WI38 (cell line): ENCODE measurements around the gene SPEM1.

Experiments used
- H3K4me3 ChIP-seq: 2 replicates; pipeline ENCODE4 v1.5.1; 2011; ENCODE audit warnings: low read depth, mild to moderate bottlenecking, control low read depth, low read length
- TF ChIP-seq, protein P1 (sequence below): IDR thresholded peaks from 2 replicates; pipeline ENCODE4 v1.5.1; 2012; ENCODE audit warnings: low read depth, mild to moderate bottlenecking, control low read depth, low read length

SPEM1 gene

DNA sequence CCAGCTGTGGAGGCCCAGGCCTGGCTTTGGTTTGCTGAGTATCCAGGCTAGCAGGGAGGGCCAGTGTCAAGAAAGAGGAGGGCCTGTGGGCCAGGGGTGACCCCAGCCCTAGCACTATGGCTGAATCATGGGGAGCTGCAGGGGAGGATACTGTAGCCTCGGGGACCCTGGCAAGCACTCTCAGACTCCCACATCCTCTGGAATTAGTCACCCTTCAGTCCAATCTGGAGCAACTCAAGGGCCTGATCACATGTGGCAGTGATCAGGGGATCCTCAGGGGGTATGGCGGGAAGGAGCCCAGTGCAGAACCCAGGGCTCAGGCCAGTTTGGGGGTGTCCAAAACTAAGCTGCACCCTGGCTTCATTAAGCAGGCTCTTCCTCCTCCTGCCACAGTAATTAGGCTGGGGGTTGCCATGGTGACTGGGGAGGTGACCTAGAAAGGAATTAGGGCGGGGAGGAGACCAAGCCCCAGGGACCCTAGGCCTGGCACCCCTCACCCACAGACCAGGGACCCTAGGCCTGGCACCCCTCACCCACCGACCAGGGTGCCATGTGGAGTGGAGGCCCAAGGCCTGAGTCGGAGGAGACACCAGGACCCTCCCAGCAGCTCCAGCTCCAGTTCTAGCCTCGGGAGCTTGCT is 6.7 kb upstream of the SPEM1 start:
- TF ChIP-seq, protein P1, sequence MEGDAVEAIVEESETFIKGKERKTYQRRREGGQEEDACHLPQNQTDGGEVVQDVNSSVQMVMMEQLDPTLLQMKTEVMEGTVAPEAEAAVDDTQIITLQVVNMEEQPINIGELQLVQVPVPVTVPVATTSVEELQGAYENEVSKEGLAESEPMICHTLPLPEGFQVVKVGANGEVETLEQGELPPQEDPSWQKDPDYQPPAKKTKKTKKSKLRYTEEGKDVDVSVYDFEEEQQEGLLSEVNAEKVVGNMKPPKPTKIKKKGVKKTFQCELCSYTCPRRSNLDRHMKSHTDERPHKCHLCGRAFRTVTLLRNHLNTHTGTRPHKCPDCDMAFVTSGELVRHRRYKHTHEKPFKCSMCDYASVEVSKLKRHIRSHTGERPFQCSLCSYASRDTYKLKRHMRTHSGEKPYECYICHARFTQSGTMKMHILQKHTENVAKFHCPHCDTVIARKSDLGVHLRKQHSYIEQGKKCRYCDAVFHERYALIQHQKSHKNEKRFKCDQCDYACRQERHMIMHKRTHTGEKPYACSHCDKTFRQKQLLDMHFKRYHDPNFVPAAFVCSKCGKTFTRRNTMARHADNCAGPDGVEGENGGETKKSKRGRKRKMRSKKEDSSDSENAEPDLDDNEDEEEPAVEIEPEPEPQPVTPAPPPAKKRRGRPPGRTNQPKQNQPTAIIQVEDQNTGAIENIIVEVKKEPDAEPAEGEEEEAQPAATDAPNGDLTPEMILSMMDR: no peak
- no peak overlapping the region for H3K4me3 ChIP-seq

GRCh38 chr17:7414837-7415236 is 5.3 kb upstream of the SPEM1 start:
- H3K4me3 ChIP-seq: no peak overlapping the region
- TF ChIP-seq, protein P1: no peak

GRCh38 chr17:7415784-7416183 is 4.3 kb upstream of the SPEM1 start:
- TF ChIP-seq, protein P1: no peak
- H3K4me3 ChIP-seq: no peak overlapping the region

- TF ChIP-seq, protein P1: no peak
- H3K4me3 ChIP-seq: no peak overlapping the region
Observed at GRCh38 chr17:7416323-7416722, 3.8 kb upstream of the SPEM1 start.

DNA sequence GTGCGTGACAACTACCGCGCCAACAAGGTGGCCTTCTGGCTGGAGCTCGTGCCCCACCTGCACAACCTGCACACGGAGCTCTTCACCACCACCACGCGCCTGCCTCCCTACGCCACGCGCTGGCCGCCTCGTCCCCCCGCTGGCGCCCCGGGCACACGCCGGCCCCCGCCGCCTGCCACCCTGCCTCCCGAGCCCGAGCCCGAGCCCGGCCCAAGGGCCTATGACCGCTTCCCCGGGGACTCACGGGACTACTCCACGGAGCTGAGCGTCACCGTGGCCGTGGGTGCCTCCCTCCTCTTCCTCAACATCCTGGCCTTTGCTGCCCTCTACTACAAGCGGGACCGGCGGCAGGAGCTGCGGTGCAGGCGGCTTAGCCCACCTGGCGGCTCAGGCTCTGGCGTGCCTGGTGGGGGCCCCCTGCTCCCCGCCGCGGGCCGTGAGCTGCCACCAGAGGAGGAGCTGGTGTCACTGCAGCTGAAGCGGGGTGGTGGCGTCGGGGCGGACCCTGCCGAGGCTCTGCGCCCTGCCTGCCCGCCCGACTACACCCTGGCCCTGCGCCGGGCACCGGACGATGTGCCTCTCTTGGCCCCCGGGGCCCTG is 3.0 kb upstream of the SPEM1 start:
- TF ChIP-seq, protein P1: no peak
- H3K4me3 ChIP-seq: no peak overlapping the region

DNA sequence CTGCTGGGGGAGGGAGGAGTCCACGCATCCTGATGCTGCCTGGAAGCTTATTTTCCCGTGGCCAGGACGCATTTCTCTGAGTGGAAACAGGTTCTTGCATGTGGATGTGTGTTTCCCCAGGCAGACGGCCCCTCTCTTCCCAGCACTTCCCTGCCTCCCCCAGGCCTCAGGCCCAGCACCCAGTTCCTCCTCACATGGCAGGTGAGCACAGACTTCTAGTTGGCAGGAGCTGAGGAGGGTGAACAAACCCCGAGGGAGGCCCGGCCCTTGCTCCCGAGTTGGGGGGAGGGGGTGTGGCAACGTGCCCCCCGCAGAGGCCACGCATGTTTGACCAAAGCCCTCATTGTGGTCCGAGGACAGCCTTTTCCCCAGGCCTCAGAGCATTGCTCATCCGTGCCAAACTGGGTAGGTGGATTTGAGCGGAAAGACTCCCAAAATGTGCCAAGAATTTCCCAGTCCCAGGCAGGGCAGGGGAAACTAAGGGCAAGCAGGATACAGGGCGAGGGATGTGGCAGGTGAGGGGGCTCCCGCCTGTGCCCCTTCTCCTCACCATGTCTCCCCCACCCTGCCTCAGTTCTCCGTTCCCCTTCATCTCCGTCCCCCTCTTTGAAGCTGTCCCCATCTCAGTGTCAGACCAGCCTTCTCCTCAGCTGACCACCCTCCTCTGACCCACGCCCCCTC is 1.5 kb upstream of the SPEM1 start:
- TF ChIP-seq, protein P1: no peak
- H3K4me3 ChIP-seq: no peak overlapping the region

GRCh38 chr17:7421186-7421585 is 1.1 kb downstream of the SPEM1 start:
- TF ChIP-seq, protein P1: no peak
- H3K4me3 ChIP-seq: no peak overlapping the region
